ENCODE data around the gene ALX4. TPM values are rescaled to one million over a fixed set of nuclear protein-coding genes. Genes with fewer than 3 reads are reported as not detected.

The ALX4 gene
- total RNA-seq, 1 donor from 2014 or later, result not detected

DNA sequence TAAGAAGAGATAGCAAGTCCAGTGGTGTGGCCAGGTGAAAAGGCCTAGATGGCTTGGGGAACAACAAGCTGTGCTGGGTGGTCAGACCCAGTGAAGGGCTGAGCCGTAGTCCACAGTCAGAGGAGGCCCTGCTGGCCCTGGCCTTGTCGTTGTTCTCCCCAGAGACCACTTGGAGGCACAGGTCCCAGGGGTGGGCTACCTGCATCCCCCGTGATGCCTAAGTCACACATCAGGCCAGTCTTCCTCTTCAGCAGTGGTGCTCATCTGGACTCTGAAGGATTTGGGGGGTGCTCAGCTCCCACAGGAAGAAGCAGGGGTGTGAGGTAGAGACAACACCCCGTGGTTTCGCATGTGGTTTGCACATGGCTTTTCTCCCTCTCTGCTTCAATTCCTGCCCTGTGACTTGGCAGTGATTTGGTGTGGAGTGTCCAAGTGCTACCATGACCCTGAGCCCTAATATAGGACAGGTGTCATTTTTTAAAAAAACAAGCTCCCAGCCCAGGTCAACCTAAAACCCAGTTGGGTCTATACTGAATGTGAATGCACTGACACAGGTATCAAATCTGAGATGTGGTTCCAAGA is 51.0 kb downstream of the ALX4 start:
- Mint-ChIP-seq H3K36me3 (no peaks in the 10 kb centered on the region), H3K27me3 (ENCODE audit: insufficient read depth, low read depth) (peaks cover 7% of the 10 kb centered on the region), H3K27ac (no peak overlapping the region), H3K9me3 (peaks cover under 1% of the 10 kb centered on the region), H3K4me1 (peaks cover 29% of the 10 kb centered on the region), H3K4me3 (no peak overlapping the region)
- Histone ChIP-seq H3K4me3 (no peak overlapping the region), H2AFZ (replicated peaks) (no peak overlapping the region), H3K4me2 (no peak overlapping the region), H3K4me1 (peaks cover 23% of the 10 kb centered on the region), H3K27me3 (no peaks in the 10 kb centered on the region), H3K9me3 (ENCODE audit: low read depth) (no peaks in the 10 kb centered on the region), H3K27ac (no peak overlapping the region), H3F3A (ENCODE audit: low read depth) (no peaks in the 10 kb centered on the region), H4K20me1 (ENCODE audit: low read depth) (no peaks in the 10 kb centered on the region), H3K9ac (no peak overlapping the region), H3K79me2 (ENCODE audit: low read depth) (no peaks in the 10 kb centered on the region), H3K36me3 (no peaks in the 10 kb centered on the region)
- DNase-seq (ENCODE audit: low spot score), result no peak
- TF ChIP-seq EZH2phosphoT487 (IDR thresholded peaks at IDR 0.05), result no peak
- TF ChIP-seq, protein P1, sequence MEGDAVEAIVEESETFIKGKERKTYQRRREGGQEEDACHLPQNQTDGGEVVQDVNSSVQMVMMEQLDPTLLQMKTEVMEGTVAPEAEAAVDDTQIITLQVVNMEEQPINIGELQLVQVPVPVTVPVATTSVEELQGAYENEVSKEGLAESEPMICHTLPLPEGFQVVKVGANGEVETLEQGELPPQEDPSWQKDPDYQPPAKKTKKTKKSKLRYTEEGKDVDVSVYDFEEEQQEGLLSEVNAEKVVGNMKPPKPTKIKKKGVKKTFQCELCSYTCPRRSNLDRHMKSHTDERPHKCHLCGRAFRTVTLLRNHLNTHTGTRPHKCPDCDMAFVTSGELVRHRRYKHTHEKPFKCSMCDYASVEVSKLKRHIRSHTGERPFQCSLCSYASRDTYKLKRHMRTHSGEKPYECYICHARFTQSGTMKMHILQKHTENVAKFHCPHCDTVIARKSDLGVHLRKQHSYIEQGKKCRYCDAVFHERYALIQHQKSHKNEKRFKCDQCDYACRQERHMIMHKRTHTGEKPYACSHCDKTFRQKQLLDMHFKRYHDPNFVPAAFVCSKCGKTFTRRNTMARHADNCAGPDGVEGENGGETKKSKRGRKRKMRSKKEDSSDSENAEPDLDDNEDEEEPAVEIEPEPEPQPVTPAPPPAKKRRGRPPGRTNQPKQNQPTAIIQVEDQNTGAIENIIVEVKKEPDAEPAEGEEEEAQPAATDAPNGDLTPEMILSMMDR (IDR thresholded peaks at IDR 0.05), result no peak
- TF ChIP-seq EZH2 (IDR thresholded peaks at IDR 0.05), result no peak

DNA sequence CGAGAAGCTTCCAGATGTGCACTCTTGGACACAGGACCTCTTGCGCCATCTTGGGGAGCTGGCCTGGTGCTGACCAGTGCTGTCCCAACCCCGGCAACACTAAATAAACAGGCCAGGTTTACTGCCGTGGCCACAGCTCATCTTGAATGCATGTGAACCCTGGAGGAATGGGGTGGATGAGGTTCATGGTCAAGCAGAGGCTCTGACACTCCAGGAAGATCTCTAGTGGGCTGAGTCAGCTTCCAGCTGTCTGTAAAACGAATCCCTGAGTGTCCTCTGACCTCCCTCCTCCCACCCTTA is 51.8 kb downstream of the ALX4 start:
- H3K27ac ChIP-seq, result no peak overlapping the region
- no peak overlapping the region for H3K27ac Mint-ChIP-seq
- peaks cover 7% of the 10 kb centered on the region for H3K27me3 Mint-ChIP-seq (ENCODE audit: insufficient read depth, low read depth)
- peaks cover 27% of the 10 kb centered on the region for H3K4me1 Mint-ChIP-seq
- TF ChIP-seq EZH2phosphoT487 (IDR thresholded peaks at IDR 0.05), result no peak
- TF ChIP-seq, protein P1 (IDR thresholded peaks at IDR 0.05), result no peak
- TF ChIP-seq EZH2 (IDR thresholded peaks at IDR 0.05), result no peak
- no peak overlapping the region for H2AFZ ChIP-seq (replicated peaks)
- peaks cover 8% of the 10 kb centered on the region for H3K9me3 Mint-ChIP-seq
- no peaks in the 10 kb centered on the region for H3F3A ChIP-seq (ENCODE audit: low read depth)
- H3K9ac ChIP-seq, result no peak overlapping the region
- DNase-seq (ENCODE audit: low spot score), result no peak
- H3K36me3 Mint-ChIP-seq, result peaks cover under 1% of the 10 kb centered on the region
- no peaks in the 10 kb centered on the region for H4K20me1 ChIP-seq (ENCODE audit: low read depth)
- no peak overlapping the region for H3K4me3 Mint-ChIP-seq
- H3K79me2 ChIP-seq (ENCODE audit: low read depth), result no peaks in the 10 kb centered on the region
- peaks cover 7% of the 10 kb centered on the region for H3K9me3 ChIP-seq (ENCODE audit: low read depth)
- H3K4me3 ChIP-seq, result no peak overlapping the region
- H3K4me2 ChIP-seq, result no peak overlapping the region
- peaks cover 5% of the 10 kb centered on the region for H3K36me3 ChIP-seq
- H3K4me1 ChIP-seq, result peaks cover 15% of the 10 kb centered on the region
- no peaks in the 10 kb centered on the region for H3K27me3 ChIP-seq

DNA sequence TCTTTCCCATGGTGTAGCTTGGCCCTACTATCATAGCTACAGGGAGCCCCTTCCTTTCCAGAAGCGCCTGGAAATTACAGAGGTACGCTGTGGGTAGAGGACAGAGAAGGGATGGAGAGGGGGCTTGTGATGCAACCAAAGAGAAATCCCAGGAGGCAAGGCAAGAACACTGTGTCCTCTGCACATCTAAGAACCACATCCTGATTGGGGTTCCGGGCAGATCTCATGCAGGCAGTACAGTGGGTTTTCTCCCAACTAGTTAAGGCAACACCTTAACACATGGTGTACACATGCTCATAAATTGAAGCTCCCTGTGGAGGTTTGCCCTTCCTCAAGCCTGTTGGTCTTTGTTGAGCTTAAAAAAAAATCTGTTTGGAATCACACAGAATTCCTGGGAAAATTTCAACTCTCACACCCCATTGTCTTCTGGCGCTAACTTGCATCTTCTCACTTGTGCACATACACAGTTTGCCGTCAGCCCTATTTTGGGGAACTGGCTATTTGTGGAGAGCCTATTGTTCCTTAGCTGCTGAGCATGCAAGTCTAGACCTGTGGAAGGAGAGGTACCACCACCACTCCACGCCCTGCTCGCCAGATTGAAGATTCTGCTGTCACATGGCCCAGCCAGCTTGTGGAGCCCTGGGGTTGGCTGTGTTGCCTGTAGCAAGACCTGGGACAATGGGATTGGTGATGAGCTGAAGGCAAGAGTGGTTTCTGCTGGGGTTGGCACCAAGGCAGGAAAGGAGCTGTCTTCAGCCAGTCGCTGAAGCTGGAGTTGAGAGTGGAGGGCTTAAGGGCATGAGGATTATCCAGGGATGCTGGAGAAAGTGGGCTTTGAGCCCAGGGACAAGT is 52.4 kb downstream of the ALX4 start:
- Histone ChIP-seq H3K4me2 (no peak overlapping the region), H3K27ac (no peak overlapping the region), H3K27me3 (no peaks in the 10 kb centered on the region), H3F3A (ENCODE audit: low read depth) (no peaks in the 10 kb centered on the region), H3K36me3 (peaks cover 7% of the 10 kb centered on the region), H3K4me1 (peaks cover 15% of the 10 kb centered on the region), H2AFZ (replicated peaks) (no peak overlapping the region), H4K20me1 (ENCODE audit: low read depth) (no peaks in the 10 kb centered on the region), H3K4me3 (no peak overlapping the region), H3K9me3 (ENCODE audit: low read depth) (peaks cover 11% of the 10 kb centered on the region), H3K9ac (no peak overlapping the region), H3K79me2 (ENCODE audit: low read depth) (no peaks in the 10 kb centered on the region)
- peaks cover 7% of the 10 kb centered on the region for H3K27me3 Mint-ChIP-seq (ENCODE audit: insufficient read depth, low read depth)
- H3K4me3 Mint-ChIP-seq, result no peak overlapping the region
- H3K4me1 Mint-ChIP-seq, result peaks cover 23% of the 10 kb centered on the region
- DNase-seq (ENCODE audit: low spot score), result no peak
- peaks cover 2% of the 10 kb centered on the region for H3K36me3 Mint-ChIP-seq
- H3K27ac Mint-ChIP-seq, result peak overlapping the region; percentile 64
- TF ChIP-seq, protein P1 (IDR thresholded peaks at IDR 0.05), result no peak
- TF ChIP-seq EZH2 (IDR thresholded peaks at IDR 0.05), result no peak
- no peak for TF ChIP-seq EZH2phosphoT487 (IDR thresholded peaks at IDR 0.05)
- peaks cover 13% of the 10 kb centered on the region for H3K9me3 Mint-ChIP-seq

Measured in neural progenitor cell (in vitro differentiated cells).